Liver (tissue), 3 donors: ENCODE data around the gene PEX14.

Source experiments
- ATF3 ChIP-seq: IDR thresholded peaks from 2 replicates; pipeline ENCODE4 v1.6.1; 2016; ENCODE audit warnings: antibody characterized with exemption
- CTCF ChIP-seq: fragments of 150-350 bp; IDR thresholded peaks from 2 replicates; pipeline ENCODE4 v1.5.1; 2017; ENCODE audit warnings: improper control_type of control experiment, low read depth, low read length; ENCODE audit not compliant: missing input control
- EGR1 ChIP-seq, 2 donors: IDR thresholded peaks; 2 replicates each; pipeline ENCODE4 v1.6.1; 2016 to 2018; ENCODE audit warnings: antibody characterized with exemption in 2 of 2, low read depth in 2 of 2
- FOXA1 ChIP-seq: IDR thresholded peaks from 2 replicates; pipeline ENCODE4 v1.6.1; 2016; ENCODE audit warnings: antibody characterized with exemption
- FOXA2 ChIP-seq: IDR thresholded peaks from 2 replicates; pipeline ENCODE4 v1.6.1; 2016; ENCODE audit warnings: antibody characterized with exemption
- GABPA ChIP-seq, 2 donors: IDR thresholded peaks in 1 of 2; conservative IDR thresholded peaks in 1 of 2; 2 replicates each; pipeline ENCODE4 v1.6.1; 2016; ENCODE audit warnings: antibody characterized with exemption in 2 of 2, mild to moderate bottlenecking in 1 of 2, moderate library complexity in 1 of 2
- HNF4A ChIP-seq, 2 donors: conservative IDR thresholded peaks; 2 replicates each; pipeline ENCODE4 v1.6.1; 2016; ENCODE audit warnings: antibody characterized with exemption in 2 of 2, mild to moderate bottlenecking in 2 of 2
- HNF4G ChIP-seq: IDR thresholded peaks from 2 replicates; pipeline ENCODE4 v1.6.1; 2016; ENCODE audit warnings: antibody characterized with exemption
- MAX ChIP-seq: IDR thresholded peaks from 2 replicates; pipeline ENCODE4 v1.6.1; 2016; ENCODE audit warnings: antibody characterized with exemption
- NR2F2 ChIP-seq: IDR thresholded peaks from 2 replicates; pipeline ENCODE4 v1.6.1; 2016; ENCODE audit warnings: antibody characterized with exemption
- RAD21 ChIP-seq, 2 donors: IDR thresholded peaks; 2 replicates each; pipeline ENCODE4 v1.6.1; 2016; ENCODE audit warnings: antibody characterized with exemption in 2 of 2, mild to moderate bottlenecking in 2 of 2
- REST ChIP-seq: IDR thresholded peaks from 2 replicates; pipeline ENCODE4 v1.6.1; 2016; ENCODE audit warnings: antibody characterized with exemption, mild to moderate bottlenecking
- TAF1 ChIP-seq: conservative IDR thresholded peaks from 2 replicates; pipeline ENCODE4 v1.6.1; 2016; ENCODE audit warnings: antibody characterized with exemption, mild to moderate bottlenecking
- YY1 ChIP-seq: IDR thresholded peaks from 2 replicates; pipeline ENCODE4 v1.6.1; 2016; ENCODE audit warnings: antibody characterized with exemption, mild to moderate bottlenecking
- donor health status: healthy.
- donor health status: healthy.

- TF ChIP-seq GABPA (IDR thresholded peaks at IDR 0.05 in 1 of 2, conservative IDR thresholded peaks at IDR 0.05 in 1 of 2): no peak
- TF ChIP-seq CTCF: no peak
- no peak for TF ChIP-seq YY1
- no peak for TF ChIP-seq EGR1 (IDR thresholded peaks at IDR 0.05; ENCODE audit: low read depth in 2 of 2)
- no peak for TF ChIP-seq ATF3
- no peak for TF ChIP-seq REST
- no peak for TF ChIP-seq MAX
- TF ChIP-seq TAF1: no peak
- TF ChIP-seq HNF4A (conservative IDR thresholded peaks at IDR 0.05): no peak
- no peak for TF ChIP-seq FOXA2
- no peak for TF ChIP-seq HNF4G
- no peak for TF ChIP-seq FOXA1
- TF ChIP-seq NR2F2: no peak
- TF ChIP-seq RAD21 (IDR thresholded peaks at IDR 0.05): no peak
Measured at GRCh38 chr1:10642403-10643080, 167.8 kb downstream of the PEX14 start.
